Mesodermal cell (in vitro differentiated cells): ENCODE results near the gene USF1.
A peak's percentile ranks its signal among the peaks of the same experiment; 100 is the strongest.

Experiments used
- H3K27ac ChIP-seq: 2 replicates; pipeline ENCODE4 v1.7.0; 2013; ENCODE audit warnings: mild to moderate bottlenecking, low read depth, low read length, moderate library complexity; ENCODE audit not compliant: severe bottlenecking
- H3K36me3 ChIP-seq: 2 replicates; pipeline ENCODE4 v1.7.1; 2013; ENCODE audit warnings: mild to moderate bottlenecking, low read length, moderate library complexity; ENCODE audit not compliant: control insufficient read depth, insufficient read depth
- H3K4me1 ChIP-seq: one replicate; pipeline ENCODE4 v1.7.1; 2013; ENCODE audit warnings: mild to moderate bottlenecking, low read length; ENCODE audit not compliant: insufficient read depth, control insufficient read depth, poor library complexity, severe bottlenecking
- H3K4me3 ChIP-seq: 2 replicates; pipeline ENCODE4 v1.7.0; 2013; ENCODE audit warnings: low read length, control low read depth, mild to moderate bottlenecking; ENCODE audit not compliant: insufficient read depth, poor library complexity, severe bottlenecking; ENCODE audit errors: extremely low read depth
- H3K9me3 ChIP-seq: 2 replicates; pipeline ENCODE4 v1.7.1; 2013; ENCODE audit warnings: mild to moderate bottlenecking, low read length, moderate library complexity; ENCODE audit not compliant: control insufficient read depth
- WGBS, 2 experiments: methylation state at CpG; one replicate each; pipeline ENCODE4 v1.1.5; 2013; ENCODE audit warnings: missing lambda C conversion rate in 2 of 2; ENCODE audit not compliant: insufficient coverage in 2 of 2; 5-methylcytosine and 5-hydroxymethylcytosine counted together

The USF1 gene

DNA sequence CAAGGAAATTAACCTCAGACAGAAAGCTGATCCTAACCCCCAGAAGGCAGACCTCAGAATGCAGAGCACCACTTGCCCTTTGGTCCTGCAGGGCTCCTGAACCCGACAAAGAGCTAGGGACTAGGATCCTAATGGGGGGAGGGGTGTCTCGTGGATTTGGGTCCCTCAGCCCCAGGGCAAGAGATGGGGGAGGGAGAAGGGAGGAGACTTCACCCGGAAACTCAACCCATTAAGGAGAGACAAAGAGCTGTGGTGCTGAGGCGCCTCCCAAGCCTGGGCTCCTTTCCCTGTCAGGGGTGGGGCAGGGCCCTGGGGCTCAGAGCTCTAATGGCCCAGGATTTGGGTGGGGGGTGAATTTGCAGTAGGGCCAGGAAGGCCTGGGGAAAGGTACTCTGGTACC lies 40.7 kb upstream of the USF1 start:
- Histone ChIP-seq H3K9me3 (no peaks in the 10 kb centered on the region), H3K27ac (no peak overlapping the region), H3K4me3 (no peak overlapping the region), H3K36me3 (no peaks in the 10 kb centered on the region), H3K4me1 (peaks cover 32% of the 10 kb centered on the region)
- WGBS, 2 experiments, result 60 to 80% methylated on average over 1 to 4 of the region's 4 CpGs

- Histone ChIP-seq H3K27ac (peak overlapping the region; percentile 66), H3K9me3 (no peaks in the 10 kb centered on the region), H3K36me3 (no peaks in the 10 kb centered on the region), H3K4me1 (peaks cover 42% of the 10 kb centered on the region), H3K4me3 (no peak overlapping the region)
- 45 to 50% methylated on average over 1 to 2 of the region's 2 CpGs for WGBS, 2 experiments
Measured at GRCh38 chr1:161085165-161085564, 39.4 kb upstream of the USF1 start.

- no peak overlapping the region for H3K4me3 ChIP-seq
- H3K9me3 ChIP-seq, result no peaks in the 10 kb centered on the region
- WGBS, 2 experiments, result no CpG with 5 or more reads among the region's 1 CpG
- peak overlapping the region; percentile 66 for H3K27ac ChIP-seq
- H3K4me1 ChIP-seq, result peaks cover 42% of the 10 kb centered on the region
- no peaks in the 10 kb centered on the region for H3K36me3 ChIP-seq
Measured at GRCh38 chr1:161084597-161084988, 38.8 kb upstream of the USF1 start.

DNA sequence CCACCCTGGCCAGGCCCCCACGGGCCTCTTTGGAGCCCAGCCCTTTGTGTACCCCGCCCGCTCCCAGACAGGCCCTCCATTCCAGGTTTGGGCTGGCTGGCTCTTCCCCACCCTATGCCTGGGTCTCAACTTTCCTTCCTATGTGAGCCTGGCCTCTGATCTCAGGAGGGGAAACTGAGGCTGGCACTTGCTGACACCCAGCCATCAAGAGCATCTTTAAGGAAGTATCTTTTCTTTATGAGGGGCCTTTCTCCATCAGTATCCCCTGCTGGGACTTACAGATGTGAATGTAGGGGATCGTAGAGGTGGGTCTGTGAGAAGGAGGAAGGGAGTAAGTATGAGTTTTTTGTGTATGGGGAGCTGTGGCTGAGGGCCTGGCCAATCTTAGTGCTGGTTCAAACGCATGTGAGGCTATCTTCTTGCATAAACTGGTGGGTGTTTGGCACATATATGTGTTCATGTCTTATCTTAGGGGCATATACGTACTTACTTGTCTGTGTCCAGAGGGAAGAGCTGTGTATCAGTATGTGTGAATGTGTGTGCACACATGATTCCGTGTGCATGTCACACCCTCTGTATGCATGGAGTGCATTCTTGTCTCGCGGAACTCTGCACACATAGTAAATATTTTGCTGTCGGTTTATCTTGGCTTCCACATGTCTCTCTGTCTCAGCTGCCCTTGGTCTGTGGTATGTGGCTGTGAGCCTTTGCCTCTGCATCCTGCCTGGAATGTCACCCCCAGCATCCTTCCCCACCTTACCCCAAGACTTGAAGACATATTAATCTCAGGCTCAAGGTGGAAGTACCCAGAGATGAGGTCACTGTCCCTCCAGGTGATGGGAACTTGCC lies 38.2 kb upstream of the USF1 start:
- Histone ChIP-seq H3K4me3 (no peak overlapping the region), H3K4me1 (peaks cover 42% of the 10 kb centered on the region), H3K36me3 (no peaks in the 10 kb centered on the region), H3K9me3 (no peaks in the 10 kb centered on the region), H3K27ac (peak overlapping the region; percentile 89)
- WGBS, 2 experiments, result 90 to 96% methylated on average over 8 to 10 of the region's 10 CpGs

DNA sequence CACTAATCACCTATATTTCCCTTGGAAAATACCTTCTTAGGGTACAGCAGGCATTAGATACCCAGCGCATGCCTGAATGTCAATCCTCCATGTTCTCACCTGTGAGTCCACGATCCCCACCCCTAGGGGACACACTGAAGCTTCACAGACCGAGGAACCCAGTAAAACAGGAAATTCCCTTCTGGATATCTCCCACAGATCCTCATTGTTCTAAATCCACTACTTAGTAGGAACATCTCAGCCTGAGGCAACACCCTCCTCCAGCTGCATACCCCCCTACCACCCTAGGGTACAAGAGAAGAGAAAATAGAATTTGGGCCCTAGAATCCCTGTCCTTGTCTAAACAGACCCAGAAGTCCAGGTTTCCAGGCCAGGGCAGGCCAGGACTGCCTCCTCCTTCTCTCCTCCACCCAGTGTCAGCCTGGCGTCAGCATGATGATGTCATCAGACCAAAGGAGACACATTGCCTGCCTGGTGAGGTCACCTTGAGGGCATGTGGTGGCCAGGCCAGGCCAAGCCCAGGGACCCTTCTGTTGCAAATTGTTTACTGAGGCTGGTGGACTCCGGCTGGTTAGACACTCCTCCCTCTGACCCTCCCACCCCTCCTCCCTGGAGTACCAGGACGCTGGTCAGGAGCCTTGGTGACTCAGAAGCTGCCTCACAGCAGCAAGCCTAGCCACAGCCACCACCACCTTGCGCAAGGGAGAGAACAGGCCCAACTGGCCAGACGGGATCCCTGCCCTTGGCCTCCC lies 37.4 kb upstream of the USF1 start:
- H3K36me3 ChIP-seq, result no peaks in the 10 kb centered on the region
- peak overlapping the region; percentile 89 for H3K27ac ChIP-seq
- 66 to 69% methylated on average over 6 of the region's 8 CpGs for WGBS, 2 experiments
- no peaks in the 10 kb centered on the region for H3K9me3 ChIP-seq
- peaks cover 42% of the 10 kb centered on the region for H3K4me1 ChIP-seq
- H3K4me3 ChIP-seq, result no peak overlapping the region

DNA sequence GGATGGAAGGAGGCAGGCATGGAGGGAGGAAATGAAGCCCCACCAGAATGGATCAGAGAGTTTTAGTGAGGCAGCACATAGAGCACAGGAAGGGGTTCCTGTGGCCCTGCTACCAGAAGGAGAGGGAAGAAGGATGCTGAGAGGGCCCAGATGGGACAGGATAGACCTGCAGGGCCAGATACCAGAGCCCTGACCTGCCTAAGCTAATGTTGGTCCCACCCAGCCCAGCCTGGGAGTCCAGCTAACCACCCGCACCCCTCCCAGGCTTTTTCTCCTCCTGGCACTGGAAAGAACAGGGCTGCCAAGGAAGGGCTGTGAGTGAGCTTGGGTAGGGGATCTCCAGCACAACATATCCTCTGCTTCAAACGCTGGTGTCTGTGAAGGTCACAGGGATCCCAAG lies 36.7 kb upstream of the USF1 start:
- Histone ChIP-seq H3K4me1 (peaks cover 42% of the 10 kb centered on the region), H3K9me3 (no peaks in the 10 kb centered on the region), H3K36me3 (no peaks in the 10 kb centered on the region), H3K27ac (peak overlapping the region; percentile 5), H3K4me3 (no peak overlapping the region)
- WGBS, 2 experiments, result 83 to 92% methylated on average over 1 of the region's 2 CpGs

- no peak overlapping the region for H3K27ac ChIP-seq
- peaks cover 41% of the 10 kb centered on the region for H3K4me1 ChIP-seq
- no peaks in the 10 kb centered on the region for H3K9me3 ChIP-seq
- H3K4me3 ChIP-seq, result no peak overlapping the region
- H3K36me3 ChIP-seq, result no peaks in the 10 kb centered on the region
- WGBS, 2 experiments, result 69 to 80% methylated on average over 5 of the region's 5 CpGs
Measured at GRCh38 chr1:161081519-161081918, 35.7 kb upstream of the USF1 start.

- H3K27ac ChIP-seq, result peak overlapping the region; percentile 47
- H3K9me3 ChIP-seq, result no peaks in the 10 kb centered on the region
- H3K4me3 ChIP-seq, result no peak overlapping the region
- H3K4me1 ChIP-seq, result peaks cover 33% of the 10 kb centered on the region
- WGBS, 2 experiments, result 64 to 69% methylated on average over 5 of the region's 5 CpGs
- no peaks in the 10 kb centered on the region for H3K36me3 ChIP-seq
Measured at GRCh38 chr1:161080441-161081405, 34.9 kb upstream of the USF1 start.

DNA sequence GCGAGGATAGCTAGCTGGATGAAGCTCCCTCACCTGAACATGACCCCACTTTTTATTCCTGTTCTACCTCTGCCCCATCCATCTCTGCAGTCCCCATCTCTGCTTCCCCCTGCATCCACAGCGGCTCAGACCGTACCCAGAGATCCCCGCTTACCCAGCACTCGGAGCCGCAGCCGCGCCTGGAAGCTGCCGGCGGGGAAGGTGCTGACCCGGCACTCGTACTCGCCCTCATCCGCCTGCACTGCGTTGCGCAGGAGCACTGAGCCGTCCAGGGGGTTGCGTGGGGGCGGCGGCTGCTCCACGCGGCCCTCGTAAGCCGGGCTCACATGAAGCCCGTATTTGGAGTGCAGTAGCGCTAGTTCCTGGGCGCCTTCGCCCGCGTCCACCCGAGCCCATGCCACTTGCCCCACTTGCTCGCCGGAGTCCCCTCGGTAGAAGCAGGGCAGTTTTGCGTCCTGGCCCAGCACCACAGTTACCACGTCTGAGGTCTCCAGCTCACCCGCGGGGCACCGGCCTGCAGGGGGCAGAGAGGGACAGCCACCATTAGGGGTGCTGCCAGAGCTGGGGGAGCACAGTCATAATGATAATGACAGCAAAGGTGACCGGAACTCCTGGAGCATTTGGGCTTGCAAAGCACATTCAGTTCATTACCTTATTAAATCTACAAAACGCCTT lies 33.8 kb upstream of the USF1 start:
- Histone ChIP-seq H3K36me3 (no peaks in the 10 kb centered on the region), H3K4me3 (no peak overlapping the region), H3K27ac (no peak overlapping the region), H3K4me1 (peaks cover 23% of the 10 kb centered on the region), H3K9me3 (no peaks in the 10 kb centered on the region)
- 89 to 94% methylated on average over 20 to 41 of the region's 41 CpGs for WGBS, 2 experiments

GRCh38 chr1:161077426-161077825 lies 31.6 kb upstream of the USF1 start:
- 87 to 93% methylated on average over 8 of the region's 9 CpGs for WGBS, 2 experiments
- H3K36me3 ChIP-seq, result no peaks in the 10 kb centered on the region

More at GRCh38 chr1:161077426-161077825, 31.6 kb upstream of the USF1 start:
- H3K9me3 ChIP-seq, result no peaks in the 10 kb centered on the region
- peaks cover 10% of the 10 kb centered on the region for H3K4me1 ChIP-seq
- H3K27ac ChIP-seq, result no peak overlapping the region
- H3K4me3 ChIP-seq, result no peak overlapping the region
